HK-2 (cell line): ENCODE measurements around the gene CXCL1.

Experiments
- DNase-seq: peaks from one replicate; pipeline ENCODE4 v3.0.0-alpha.2; 2018; ENCODE audit not compliant: unreplicated experiment

CXCL1 gene

GRCh38 chr4:73916172-73916925, 47.2 kb downstream of the CXCL1 start:
- no peak for DNase-seq

DNA sequence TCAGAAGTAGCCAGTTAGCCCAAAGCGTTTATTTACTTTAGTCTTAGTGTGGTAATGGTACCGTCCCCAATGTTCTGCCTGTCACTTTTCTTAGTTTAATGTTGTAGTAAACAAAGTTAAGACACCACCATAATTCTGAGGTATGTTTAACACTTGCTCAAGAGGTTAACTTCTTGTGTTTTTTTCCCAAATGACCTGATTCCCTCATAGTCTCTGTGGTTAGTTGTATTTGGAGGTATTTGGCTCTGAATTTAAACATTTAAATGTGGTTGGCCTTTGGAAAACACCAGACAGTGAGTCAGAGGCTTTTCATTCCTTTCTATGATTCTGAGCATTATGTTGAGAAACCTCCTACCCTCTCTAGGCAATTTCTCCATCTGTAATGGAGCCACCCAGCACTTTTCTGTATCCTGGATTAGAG, 47.9 kb downstream of the CXCL1 start:
- DNase-seq: no peak

DNA sequence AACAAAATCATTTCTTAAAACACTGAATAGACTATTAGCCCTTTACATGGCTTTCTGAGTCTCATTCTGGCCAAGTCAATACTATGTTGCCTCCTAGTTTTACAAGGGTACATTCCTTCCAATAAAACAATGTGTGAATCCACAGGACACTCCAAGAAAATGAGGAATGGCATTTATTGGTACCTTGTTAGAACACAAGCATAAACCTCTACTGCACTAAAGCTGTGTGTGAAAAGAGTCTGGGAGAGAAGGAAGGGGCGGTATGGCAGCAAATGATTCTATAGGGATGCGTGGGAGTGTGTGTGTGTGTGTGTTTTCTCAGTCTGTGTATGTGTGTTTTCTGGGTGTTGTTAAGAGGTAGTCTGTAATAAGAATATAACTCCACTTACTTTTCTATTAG, 48.9 kb downstream of the CXCL1 start:
- DNase-seq: no peak

- no peak for DNase-seq
Measured at GRCh38 chr4:73919691-73920090, 50.5 kb downstream of the CXCL1 start.
